HL-60 (cell line): ENCODE measurements around the gene GUSB.

Experiments
- POLR2AphosphoS5 ChIP-seq: IDR thresholded peaks from 2 replicates; pipeline ENCODE4 v1.6.1; 2012; ENCODE audit warnings: low read depth
- TF ChIP-seq, protein P1 (sequence below): IDR thresholded peaks from one replicate; pipeline ENCODE4 v1.5.1; 2011; ENCODE audit warnings: low read length, control low read depth, inconsistent platforms; ENCODE audit not compliant: insufficient read depth
- TF ChIP-seq, protein P2 (sequence below): IDR thresholded peaks from 2 replicates; pipeline ENCODE4 v1.6.1; 2012; ENCODE audit warnings: low read depth; ENCODE audit not compliant: insufficient replicate concordance

DNA sequence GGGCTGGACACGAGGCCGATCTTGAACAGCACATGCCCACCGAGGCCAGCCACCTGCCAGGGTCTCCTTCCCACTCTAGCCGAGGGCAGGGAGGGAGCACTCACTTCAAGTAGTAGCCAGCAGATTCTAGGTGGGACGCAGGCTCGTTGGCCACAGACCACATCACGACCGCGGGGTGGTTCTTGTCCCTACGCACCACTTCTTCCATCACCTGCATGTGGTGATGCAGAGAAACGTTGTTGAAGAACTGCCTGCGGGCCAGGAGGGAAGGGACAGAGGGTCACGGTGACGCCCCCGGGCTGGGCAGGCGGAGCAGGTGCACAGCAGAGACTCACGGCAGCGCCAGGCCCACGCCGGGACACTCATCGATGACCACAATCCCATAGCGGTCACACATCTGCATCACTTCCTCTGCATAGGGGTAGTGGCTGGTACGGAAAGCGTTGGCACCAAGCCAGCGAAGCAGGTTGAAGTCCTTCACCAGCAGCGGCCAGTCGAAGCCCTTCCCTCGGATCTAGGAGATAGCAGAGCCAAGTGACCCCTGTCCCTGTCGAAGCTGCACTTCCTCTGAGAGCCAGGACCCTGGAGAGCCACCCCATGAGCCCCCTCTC, 7.7 kb downstream of the GUSB start:
- TF ChIP-seq, protein P1, sequence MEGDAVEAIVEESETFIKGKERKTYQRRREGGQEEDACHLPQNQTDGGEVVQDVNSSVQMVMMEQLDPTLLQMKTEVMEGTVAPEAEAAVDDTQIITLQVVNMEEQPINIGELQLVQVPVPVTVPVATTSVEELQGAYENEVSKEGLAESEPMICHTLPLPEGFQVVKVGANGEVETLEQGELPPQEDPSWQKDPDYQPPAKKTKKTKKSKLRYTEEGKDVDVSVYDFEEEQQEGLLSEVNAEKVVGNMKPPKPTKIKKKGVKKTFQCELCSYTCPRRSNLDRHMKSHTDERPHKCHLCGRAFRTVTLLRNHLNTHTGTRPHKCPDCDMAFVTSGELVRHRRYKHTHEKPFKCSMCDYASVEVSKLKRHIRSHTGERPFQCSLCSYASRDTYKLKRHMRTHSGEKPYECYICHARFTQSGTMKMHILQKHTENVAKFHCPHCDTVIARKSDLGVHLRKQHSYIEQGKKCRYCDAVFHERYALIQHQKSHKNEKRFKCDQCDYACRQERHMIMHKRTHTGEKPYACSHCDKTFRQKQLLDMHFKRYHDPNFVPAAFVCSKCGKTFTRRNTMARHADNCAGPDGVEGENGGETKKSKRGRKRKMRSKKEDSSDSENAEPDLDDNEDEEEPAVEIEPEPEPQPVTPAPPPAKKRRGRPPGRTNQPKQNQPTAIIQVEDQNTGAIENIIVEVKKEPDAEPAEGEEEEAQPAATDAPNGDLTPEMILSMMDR: no peak
- TF ChIP-seq, protein P2, sequence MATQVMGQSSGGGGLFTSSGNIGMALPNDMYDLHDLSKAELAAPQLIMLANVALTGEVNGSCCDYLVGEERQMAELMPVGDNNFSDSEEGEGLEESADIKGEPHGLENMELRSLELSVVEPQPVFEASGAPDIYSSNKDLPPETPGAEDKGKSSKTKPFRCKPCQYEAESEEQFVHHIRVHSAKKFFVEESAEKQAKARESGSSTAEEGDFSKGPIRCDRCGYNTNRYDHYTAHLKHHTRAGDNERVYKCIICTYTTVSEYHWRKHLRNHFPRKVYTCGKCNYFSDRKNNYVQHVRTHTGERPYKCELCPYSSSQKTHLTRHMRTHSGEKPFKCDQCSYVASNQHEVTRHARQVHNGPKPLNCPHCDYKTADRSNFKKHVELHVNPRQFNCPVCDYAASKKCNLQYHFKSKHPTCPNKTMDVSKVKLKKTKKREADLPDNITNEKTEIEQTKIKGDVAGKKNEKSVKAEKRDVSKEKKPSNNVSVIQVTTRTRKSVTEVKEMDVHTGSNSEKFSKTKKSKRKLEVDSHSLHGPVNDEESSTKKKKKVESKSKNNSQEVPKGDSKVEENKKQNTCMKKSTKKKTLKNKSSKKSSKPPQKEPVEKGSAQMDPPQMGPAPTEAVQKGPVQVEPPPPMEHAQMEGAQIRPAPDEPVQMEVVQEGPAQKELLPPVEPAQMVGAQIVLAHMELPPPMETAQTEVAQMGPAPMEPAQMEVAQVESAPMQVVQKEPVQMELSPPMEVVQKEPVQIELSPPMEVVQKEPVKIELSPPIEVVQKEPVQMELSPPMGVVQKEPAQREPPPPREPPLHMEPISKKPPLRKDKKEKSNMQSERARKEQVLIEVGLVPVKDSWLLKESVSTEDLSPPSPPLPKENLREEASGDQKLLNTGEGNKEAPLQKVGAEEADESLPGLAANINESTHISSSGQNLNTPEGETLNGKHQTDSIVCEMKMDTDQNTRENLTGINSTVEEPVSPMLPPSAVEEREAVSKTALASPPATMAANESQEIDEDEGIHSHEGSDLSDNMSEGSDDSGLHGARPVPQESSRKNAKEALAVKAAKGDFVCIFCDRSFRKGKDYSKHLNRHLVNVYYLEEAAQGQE: peak; percentile 44
- no peak for TF ChIP-seq POLR2AphosphoS5
